ENCODE data around the gene MAGI1. TPM values are rescaled to one million over a fixed set of nuclear protein-coding genes. Genes with fewer than 3 reads are reported as not detected.

MAGI1 gene
- total and polyA plus RNA-seq, 12 donors = 5.7 to 58.2 (median 37.7) TPM

- 85 to 87% methylated on average over 9 of the region's 9 CpGs for WGBS, 2 donors
- no peak for ATAC-seq
- H3K4me3 ChIP-seq = no peak overlapping the region
- no peak for DNase-seq
- TF ChIP-seq CTCF (IDR thresholded peaks at IDR 0.05) = no peak
- H3K4me1 ChIP-seq = peaks cover 0 to 31% (median 9%) of the 10 kb centered on the region in 9 donors
- no peak overlapping the region for H3K27ac ChIP-seq
- no peaks in the 10 kb centered on the region for H3K36me3 ChIP-seq
- H3K27me3 ChIP-seq = no peaks in the 10 kb centered on the region
- H3K9me3 ChIP-seq = no peaks in the 10 kb centered on the region
- intact Hi-C loops (cut with DNase I) = no loop called here
Observed at GRCh38 chr3:65761446-65762234, 277.1 kb downstream of the MAGI1 start.

- H3K27ac ChIP-seq = no peak overlapping the region
- DNase-seq = no peak
- WGBS, 2 donors = 36 to 57% methylated on average over 3 of the region's 3 CpGs
- intact Hi-C loops (cut with DNase I) = no loop called here
- no peaks in the 10 kb centered on the region for H3K9me3 ChIP-seq
- no peaks in the 10 kb centered on the region for H3K36me3 ChIP-seq
- H3K27me3 ChIP-seq = no peaks in the 10 kb centered on the region
- H3K4me3 ChIP-seq = peak overlapping the region in 1 of 10 donors; percentile 20
- peaks cover 0 to 47% (median 9%) of the 10 kb centered on the region in 9 donors for H3K4me1 ChIP-seq
- no peak for ATAC-seq
- TF ChIP-seq CTCF (IDR thresholded peaks at IDR 0.05) = no peak
Observed at GRCh38 chr3:65758876-65759598, 279.7 kb downstream of the MAGI1 start.

GRCh38 chr3:65758438-65758837 is 280.3 kb downstream of the MAGI1 start:
- no peaks in the 10 kb centered on the region for H3K36me3 ChIP-seq
- no peak overlapping the region for H3K27ac ChIP-seq
- WGBS, 2 donors = 58 to 72% methylated on average over 5 of the region's 5 CpGs
- intact Hi-C loops (cut with DNase I) = no loop called here
- no peaks in the 10 kb centered on the region for H3K9me3 ChIP-seq
- DNase-seq (no peak), ATAC-seq (no peak)
- H3K4me3 ChIP-seq = no peak overlapping the region
- no peak for TF ChIP-seq CTCF (IDR thresholded peaks at IDR 0.05)
- H3K27me3 ChIP-seq = no peaks in the 10 kb centered on the region
- H3K4me1 ChIP-seq = peaks cover 0 to 47% (median 9%) of the 10 kb centered on the region in 9 donors

- ATAC-seq (peak in 6 of 8 donors; percentile 7 to 53 (median 30)), DNase-seq (no peak)
- no peaks in the 10 kb centered on the region for H3K27me3 ChIP-seq
- 35 to 46% methylated on average over 1 of the region's 1 CpG for WGBS, 2 donors
- intact Hi-C loops (cut with DNase I) = loop anchor here in 1 of 10 donors (5.0 kb wide), 1 partner anchor 315 kb away; no protein-coding TSS in a partner anchor
- H3K36me3 ChIP-seq = no peaks in the 10 kb centered on the region
- peaks cover 0 to 38% (median 3%) of the 10 kb centered on the region in 9 donors for H3K4me1 ChIP-seq
- no peak for TF ChIP-seq CTCF (IDR thresholded peaks at IDR 0.05)
- no peaks in the 10 kb centered on the region for H3K9me3 ChIP-seq
- H3K27ac ChIP-seq = no peak overlapping the region
- no peak overlapping the region for H3K4me3 ChIP-seq
Observed at GRCh38 chr3:65752636-65753035, 286.1 kb downstream of the MAGI1 start.
